Bone marrow (tissue), 2 donors: ENCODE measurements around the gene PACRGL.

Experiments
- DNase-seq, 2 donors: peaks; one replicate each; lab custom pipeline; 2025; lab: John Stamatoyannopoulos, UW

Gene PACRGL

DNA sequence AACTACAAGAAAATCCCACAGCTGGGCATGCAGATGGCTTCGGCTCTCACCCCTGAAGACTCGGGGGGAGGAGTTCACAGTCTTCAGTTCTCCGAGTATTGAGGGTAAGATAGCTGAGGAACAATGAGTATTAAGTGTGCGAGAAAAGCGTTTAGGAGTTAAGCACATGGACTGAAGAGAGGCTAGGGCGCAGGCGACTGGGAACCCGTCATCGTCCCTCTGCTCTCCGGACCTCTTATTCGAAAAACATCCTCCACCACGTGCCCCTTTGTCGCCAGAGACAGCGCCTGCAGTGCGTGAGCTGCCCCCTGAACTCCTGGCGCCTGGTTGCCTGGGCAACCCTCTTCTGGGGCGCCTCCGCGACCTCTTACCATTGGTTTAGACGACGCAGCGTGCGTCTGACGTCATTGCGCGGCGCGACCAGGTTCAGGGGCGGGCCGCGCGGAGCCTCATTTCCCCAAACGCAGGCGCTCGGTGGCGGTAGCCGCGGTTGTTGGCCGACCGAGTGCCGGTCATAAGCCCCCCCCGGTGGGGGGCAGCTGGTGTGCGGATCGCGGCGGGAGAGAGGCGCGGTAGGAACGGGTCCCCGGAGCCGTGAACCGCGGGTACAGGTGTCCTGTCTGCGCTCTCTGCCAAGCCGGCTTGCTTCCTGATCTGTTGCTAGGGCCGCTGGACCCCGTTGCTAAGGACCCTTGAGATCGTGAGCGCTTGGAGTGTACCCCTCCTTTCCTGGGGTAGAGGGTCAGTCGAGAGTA lies at the start of gene PACRGL:
Gene PACRGL, plus strand, starts transcription at position 452 of the 755 bp plus-strand sequence. CDS start 4,024 bp downstream, outside the sequence.
- peak; percentile 78 to 94 for DNase-seq

DNA sequence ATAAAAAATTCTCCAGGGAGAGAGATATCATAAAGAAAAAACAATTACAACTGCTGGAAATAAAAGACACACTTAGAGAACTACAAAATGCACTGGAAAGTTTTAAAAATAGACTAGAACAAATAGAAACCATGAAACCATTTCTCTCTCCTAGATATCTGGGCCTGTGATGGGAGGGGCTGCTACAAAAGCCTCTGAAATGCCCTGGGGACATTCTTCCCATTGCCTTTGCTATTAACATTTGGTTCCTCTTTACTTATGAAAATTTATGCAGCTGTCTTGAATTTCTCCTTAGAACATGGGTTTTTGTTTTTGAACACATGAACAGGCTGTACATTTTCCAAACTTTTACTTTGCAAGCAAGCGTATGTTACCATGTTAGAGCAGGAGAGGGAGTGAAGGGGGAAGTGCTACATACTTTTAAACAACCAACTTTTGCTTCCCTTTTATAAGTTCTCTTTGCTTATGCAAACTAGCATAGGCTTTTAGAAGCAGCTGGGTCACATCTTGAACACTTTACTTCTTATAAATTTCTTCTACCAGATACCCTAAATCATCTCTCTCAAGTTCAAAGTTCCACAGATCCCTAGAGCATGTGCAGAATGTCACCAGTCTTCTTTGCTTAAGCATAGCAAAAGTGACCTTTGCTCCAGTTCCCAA lies 47.9 kb upstream of the PACRGL start:
- DNase-seq: no peak

DNA sequence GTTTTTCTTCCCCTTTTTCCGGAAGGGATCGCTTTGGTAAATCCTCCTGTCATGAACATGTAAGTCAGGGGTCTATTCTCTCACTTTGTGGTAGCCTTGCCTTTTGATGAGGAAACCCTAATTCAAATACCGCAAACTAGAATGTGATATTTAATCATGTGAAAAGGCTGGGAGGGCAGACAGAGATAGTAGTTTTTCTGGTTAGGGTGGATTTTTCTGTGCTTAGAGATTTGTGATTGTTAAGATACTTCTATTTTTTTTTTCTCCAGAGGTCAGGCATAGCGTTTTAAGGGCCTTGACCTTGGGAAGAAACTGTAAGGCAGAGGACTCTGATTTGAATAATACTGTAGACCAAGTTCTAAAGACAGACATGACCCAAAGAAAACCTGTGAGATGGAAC lies 41.8 kb upstream of the PACRGL start:
- DNase-seq: no peak

DNA sequence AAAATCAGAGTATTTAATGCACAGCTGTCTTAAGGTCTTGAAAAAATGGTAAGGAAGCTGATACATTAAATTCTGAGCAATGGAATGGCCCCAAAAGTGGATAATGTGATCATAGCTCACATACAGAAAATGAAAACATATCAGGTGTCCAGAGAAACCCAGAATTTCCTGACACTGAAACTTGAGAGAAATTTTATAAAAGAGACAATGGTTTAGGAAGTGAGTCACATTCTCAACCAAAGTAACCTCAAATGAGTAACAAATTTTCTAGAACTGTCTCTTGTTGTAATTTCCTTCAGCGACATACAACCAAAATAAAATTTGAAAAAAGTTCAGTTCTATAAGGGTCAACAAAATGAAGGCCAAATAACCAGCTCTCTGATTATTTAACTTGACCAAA lies 37.4 kb upstream of the PACRGL start:
- DNase-seq: no peak

DNA sequence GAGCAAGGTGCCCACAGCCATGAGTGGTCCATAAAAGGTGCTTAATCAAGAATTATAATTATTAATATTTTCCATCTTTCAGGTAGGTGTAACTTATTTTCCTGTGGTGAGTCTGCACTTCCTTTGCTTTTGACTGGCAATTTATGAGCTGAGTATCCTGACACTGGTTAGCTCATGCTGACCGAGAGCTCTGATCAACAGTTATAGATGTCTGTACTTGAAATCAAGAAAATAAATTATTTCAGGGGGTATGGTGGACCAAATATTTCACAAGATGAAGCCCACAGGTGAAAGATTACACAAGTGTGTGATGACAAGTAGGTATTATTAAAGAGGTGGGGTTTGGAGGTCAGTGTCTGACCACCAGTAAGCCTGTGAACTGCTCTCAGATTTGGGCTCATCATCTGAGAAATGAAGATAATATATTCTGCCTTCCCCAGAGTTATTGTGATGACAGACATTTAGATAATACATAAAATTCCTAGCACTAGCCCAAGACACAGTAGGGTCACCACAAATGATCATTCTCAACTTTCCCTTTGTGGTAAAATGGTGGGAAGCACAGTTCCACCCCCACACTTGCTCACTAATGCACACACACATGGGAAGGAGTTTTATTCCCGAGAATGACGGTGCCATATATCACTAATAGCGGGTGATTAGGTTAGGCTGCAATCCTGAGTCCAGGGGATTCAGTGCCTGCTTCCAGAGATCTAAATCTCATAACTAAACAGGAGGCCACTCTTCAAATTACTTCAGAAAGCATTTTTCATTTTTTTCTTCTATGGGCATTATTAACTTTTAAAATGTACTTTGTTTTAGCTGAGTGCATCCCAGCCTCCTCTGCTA lies 34.0 kb upstream of the PACRGL start:
- no peak for DNase-seq

DNA sequence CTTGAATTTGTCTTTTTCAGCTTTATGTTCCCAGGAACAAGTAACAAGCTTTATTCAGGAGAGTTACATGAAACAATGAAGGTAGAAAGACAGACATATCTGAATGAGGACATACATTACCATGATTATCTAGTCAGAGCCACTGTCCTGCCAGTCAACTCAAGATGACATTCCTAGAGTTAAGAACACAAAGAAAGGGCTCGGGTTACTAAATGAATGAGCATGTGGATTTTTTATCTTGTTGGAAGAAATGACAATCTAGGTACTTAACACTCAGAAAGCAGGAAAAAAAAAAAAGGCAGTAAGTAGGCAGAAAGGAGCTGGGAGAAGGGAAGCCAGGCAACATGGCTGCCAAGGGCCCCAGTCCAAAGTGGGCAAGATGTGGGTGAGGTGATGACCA lies 28.0 kb upstream of the PACRGL start:
- no peak for DNase-seq

DNA sequence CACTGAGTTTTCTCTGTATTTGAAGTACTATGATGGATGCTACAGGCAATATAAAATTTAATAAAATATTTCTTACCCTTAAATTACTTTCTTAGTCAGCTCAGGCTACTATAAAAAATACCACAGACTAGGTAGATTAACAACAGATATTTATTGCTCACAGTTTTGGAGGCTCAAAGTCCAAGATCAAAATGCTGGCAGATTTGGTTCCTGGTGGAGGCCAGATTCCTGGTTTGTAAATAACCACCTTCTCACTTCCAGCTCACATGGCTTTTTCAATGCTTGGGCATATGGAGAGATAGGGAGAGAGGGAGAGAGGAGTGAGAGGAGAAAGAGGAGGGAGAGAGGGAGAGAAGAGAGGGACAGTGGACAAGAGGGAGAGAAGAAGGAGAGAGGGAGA lies 24.5 kb upstream of the PACRGL start:
- DNase-seq: no peak

DNA sequence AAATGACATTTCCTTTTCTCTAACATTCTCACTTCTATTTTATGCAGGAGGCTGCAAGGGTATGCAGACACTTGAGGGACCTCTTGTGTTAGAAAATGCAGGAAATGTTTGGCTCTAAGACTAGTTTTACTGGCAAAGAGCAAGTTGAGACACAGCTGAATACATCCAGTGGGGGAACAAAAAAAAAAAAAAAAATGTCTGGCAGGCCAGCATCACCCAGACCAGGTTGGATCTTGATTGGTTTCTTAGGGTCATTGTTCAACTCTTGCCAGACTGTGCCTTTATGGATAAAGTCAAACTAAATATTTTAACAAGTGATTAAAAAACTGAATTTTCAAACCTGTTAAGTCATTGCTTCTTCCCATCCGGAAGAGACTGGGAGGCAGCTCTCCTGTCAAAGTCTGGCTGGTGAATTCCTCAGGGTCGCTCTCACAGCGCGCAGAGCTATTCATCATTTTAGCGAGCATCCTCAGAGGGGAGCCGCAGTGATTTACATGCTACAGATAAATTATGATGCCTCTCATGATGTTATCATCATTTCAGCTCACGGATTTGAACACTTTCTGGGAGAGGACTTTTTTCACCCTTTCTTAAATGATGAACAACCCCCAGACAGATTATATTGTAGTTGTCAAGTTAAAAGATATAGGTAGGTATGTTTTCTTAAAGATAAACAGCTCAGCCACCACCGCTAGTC lies 23.6 kb upstream of the PACRGL start:
- no peak for DNase-seq

DNA sequence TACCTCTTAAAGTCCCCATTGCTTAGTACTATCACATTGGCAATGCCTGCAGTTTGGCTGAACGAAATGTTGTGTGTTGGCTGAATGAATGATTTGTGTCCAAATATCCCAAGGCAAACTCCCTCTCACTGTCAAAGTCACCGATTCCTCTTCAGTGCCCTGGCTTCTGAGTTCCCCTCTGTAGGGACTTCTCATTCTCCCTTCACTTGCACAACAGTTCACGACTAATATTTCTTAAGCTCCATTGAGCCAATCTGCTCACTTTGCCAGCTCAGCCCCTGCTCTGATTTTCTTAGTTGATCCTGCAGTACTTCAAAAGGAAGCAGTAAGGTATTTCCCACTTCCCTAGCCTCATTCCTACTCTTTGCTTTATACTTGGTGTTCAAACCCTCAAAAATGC lies 21.9 kb upstream of the PACRGL start:
- no peak for DNase-seq

DNA sequence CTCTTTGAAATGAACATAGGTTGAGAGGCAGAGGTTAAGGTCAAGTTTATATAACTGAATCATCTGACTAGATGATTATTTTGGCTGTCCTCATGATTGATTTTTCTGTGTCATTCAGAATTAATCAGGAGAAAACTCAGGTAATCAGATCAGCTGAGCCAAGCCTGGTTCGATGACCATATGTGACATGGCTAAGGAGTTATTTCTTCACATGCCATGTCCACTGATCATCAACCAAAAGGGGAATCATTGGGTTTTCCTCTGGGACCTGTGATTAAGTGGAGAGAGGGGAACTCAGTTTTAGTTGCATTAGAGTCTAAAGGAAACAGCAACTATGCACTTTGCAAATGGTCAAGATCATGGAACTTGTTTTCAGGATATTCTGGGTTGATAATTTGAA lies 20.3 kb upstream of the PACRGL start:
- no peak for DNase-seq

DNA sequence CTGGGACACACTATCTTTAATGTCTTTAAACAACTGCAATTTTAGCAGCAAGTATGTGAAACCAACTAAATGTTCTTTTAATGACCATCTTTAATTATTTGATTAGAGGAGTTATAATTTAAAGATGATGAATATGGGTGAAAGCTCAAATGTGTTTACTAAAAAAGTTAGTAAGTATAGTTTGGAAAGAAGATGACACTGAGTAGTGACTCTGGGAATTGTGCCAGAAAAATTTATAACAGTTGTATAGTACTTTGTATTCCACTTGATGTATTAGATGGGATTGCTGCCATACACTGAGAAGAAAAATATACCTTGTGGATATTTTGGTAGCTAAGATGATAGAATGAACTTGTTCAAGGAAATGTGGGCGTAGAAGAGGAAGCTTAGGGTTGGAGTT lies 19.5 kb upstream of the PACRGL start:
- no peak for DNase-seq

DNA sequence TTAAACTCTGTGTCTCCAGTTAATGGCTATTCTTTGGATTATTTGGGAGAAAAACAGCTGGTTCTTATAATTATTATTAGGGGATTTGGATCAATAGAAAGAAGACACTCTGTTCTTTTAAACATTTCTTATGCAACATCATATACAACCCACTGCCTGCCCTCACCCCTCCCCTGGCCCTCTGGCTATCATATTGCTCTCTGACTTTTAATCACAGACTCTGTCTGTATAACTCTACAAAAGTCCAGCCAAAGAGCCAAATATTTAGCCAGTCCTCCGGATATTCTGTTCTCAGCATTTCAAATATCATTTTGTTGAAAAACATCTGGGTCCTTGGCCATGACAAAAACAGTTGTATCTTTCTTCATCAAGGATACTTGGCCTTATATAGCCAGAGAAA lies 19.0 kb upstream of the PACRGL start:
- no peak for DNase-seq

DNA sequence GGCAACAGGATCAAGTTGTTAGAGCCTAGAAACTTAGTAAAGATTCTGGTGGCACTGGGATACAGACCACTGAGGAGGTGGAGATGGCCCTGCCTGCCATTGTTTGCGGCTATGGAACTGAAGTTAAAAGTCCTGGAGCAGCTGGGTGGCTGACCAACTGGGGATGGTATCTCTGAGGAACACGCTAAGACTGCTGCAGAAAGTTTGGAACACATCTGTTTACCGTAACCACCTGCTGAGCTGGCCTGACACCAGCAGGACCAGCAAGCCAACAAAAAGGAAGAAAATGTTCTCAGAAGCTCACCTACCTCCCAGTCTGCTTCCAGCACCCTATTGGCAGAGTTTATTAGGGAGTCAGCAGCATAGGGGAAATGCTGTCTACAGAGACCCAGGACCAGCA lies 17.4 kb upstream of the PACRGL start:
- DNase-seq: no peak

DNA sequence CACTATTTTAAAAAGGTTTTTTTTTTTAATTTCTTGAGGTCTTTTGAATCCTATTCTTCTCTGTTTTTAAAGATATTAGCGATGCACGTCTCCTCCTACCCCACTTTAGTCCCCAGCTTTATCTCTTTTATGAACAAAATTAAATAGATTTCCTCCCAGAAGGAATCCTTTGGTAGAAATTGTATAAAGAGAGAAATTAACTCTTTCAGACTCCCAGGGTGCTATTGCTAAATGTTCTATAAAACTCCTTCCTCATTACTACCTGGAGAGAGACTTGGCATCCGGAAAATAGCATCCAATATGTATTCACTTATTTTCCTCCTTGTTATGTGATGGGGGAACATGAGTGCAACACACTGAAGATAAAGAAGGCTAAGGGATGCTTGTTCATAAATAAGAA lies 16.5 kb upstream of the PACRGL start:
- DNase-seq: no peak

DNA sequence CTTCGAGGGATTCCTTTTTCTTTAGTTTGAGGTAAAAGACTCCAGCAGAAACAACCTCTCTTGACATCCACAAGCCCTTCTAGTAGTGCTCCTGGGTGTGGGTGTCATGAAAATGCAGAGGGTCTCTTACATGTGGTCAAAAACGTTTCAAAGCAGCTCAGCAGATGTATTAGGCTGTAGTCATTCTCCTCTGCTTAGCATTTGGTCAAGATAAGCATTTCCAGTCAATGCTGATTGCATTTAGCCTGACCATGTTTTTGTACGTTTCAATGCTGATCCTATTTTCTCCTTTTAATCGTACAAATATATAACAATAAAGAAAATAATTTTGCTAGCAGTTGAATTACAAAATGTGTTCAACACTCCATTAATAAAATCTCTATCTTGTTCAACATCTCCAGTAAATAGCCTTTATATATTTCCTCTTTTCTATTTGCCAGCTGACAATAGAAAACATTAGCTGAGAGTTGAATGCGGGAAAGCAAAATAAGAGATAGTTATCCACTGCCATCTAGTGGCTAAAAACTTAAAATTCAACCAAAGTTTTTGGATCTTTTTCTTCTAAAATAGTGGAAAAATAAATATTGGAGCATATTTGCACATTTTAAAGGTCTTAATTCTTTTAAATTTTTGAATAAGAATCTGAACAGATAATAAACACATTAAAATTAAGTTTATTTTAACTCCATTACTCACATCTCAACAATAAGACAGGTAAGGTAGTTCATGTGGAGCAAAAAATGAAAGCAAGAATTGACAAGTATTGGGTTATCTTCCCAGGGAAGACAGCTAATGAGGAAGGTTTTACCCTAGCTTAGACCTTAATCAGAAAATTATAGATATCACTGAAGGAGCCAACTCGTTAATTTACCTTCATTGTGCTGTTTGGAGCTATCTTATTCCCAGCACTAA lies 15.2 kb upstream of the PACRGL start:
- no peak for DNase-seq

DNA sequence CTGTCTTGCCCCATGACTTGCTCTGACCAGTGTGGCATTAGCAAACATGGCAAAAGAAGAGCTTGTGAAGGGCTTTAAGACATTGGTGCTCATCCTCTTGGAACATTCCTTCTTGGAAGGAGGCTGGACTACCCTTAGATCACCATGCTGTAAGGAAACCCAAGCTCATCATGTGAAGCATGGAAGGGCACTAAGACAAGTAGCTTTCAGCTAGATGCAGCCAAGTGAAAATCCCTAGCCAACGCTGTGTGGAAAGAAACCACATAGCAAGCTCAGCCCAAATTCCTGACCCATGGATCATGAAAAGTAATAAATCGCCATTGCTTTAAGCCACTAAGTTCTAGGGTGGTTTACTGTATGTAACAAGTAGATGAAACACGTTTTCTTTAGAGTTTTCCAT lies 12.4 kb upstream of the PACRGL start:
- no peak for DNase-seq

DNA sequence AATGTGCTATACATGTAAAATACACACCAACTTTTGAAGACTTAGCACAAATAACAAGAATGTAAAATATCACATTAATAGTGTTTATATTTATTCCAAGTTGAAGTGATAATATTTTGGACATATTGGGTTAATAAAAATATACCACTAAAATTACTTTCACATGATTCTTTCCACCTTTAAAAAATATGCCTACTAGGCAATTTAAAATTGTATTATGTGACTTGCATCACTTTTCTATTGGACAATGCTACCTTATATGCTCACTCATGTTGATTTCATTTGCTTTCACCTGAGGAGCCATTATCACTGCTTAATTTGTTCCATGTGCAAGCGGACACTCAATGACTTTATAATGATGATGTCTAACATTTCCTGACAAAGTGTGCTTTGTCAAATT lies 3.4 kb upstream of the PACRGL start:
- DNase-seq: no peak

DNA sequence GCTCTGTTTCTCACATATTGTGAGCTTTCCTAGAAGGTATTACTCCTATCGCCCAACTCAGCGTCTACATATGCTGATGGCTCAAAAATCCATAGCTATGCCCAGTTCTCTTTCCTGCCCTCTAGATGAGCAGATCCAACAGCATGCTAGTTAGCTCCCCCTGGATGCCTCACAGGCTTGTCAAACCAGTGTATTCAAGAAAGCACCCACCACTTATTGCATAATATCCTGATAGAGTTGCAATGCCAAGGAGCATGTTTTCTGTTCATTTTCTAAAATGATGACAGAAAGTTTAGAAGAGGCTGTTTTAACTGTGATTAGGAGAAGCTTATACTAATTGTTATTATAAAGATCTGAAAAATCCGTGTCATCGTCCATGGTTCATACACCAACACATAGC lies 1.9 kb upstream of the PACRGL start:
- no peak for DNase-seq

DNA sequence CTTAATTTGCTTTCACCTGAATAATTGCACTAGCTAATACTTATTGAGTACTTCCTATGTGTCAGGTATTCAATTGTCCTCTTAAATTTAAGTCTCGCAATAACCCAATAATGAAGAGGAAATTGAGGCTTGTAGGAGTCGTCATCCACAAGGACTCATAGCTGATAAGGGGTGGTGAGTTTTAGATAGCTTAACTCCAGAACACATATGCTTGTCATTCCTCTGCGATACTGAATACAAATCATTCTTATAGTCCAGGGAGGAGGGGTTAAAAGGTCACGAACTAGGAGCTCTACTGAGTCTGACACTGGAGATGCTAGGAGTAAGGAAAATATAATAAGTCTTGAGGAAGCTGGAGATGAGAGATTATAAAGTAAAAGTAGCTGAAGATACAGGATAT lies 1.4 kb upstream of the PACRGL start:
- no peak for DNase-seq

DNA sequence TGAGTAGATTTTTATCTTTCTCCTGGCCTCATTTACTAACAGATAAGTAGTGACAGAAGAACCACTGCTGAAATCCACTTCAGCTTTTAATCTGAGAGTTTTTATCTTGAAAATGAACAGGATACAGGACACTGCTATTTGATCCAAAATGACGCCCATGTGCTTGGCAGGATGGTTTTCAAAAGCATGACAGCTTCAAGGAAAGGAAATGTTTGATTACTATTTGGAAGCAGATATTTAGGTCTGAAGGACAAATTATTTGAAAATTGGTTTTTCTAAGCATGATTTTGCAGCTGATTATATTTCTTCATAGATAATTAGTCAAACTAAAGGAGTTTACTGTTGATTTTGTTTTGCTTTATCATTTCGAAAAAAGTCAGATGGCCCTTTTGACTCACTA lies 11.1 kb downstream of the PACRGL start:
- DNase-seq: no peak

DNA sequence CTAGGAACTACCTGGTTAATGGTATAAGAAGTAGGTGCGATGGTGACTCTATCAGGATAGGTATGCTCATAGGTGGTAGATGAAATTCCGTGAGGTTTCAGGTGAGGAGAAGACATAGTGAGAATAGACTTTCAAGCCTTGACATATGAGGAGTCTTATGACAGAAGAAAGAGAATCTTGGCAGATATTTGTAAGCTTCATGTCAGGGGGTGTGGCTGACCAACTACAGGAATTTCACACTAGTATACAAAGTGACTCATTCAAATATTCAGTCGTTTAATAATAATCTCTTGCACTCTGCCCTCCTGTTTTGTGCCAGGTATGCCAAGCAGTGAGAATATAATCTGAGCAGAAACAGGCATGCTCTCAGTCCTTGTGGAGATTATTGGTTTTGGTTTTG lies 22.8 kb downstream of the PACRGL start:
- no peak for DNase-seq
